Hindlimb muscle (tissue), 1 donor: ENCODE measurements around the gene AP4B1. TPM values are rescaled to one million over a fixed set of nuclear protein-coding genes. Genes with fewer than 3 reads are reported as not detected.

Experiments
- DNase-seq: peaks from one replicate; pipeline ENCODE4 v3.0.0-alpha.2; 2013
- polyA plus RNA-seq: library from polyadenylated mRNA; unstranded; fragments of 120-200 nt; gene quantifications from one replicate; pipeline ENCODE4 v1.2.1, GENCODE V29; 2013; ENCODE audit not compliant: insufficient read length

Gene AP4B1
- polyA plus RNA-seq, 1 donor, result 25.8 TPM

GRCh38 chr1:113891631-113892220, 12.9 kb downstream of the AP4B1 start:
- DNase-seq, result no peak

DNA sequence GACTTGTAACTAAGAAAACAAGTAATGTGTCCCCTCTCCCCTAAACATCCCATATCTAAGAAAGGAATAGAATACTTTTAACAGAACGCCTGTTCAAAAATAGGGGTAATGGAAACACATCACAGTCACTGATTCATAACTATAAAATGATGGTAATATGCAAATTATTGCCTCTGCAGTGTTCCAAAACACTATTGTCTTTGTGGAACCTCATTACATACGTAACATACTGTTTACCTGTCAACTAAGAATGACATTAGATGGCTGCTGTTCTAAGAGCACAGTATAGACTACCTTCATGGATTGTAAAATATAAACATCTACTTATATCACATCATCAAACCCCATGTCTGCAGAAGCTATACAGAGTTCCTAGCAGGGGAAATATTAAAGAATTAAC, 13.8 kb downstream of the AP4B1 start:
- no peak for DNase-seq

DNA sequence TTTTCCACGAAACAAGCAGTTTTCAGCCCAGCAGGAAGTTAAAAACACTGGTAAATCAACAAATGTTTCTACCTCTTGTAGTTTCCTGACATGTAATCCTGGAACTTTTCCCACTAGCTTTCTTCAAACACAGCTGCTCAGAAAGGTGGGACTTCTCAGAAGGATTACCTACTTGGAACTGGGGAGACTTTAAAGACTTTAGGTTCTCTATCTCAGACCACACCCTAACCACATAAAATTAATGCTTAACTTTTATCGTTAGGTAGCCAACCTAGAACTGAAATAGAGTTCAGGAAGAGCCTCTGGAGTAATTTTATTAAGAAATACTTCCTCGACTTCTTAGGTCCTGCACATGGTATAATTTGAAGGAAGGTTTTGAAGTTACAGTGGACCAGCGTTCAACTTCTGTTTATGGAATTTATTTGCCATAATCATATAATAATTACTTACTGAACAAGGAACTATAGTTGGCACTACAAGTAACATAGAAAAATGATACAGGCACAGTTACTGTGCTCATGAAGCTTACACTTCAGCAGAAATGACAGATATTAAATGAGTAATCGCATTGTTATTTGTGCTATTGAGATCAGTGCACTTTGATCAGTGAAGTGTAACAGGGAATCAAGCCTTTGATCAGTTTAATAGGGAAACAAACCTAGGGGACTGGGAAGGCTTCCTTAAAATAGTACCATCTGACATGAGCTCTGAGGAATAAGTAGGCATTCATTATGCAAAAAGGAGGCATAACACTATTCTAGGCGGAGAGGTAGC, 17.0 kb downstream of the AP4B1 start, which contains the start of gene BCL2L15:
BCL2L15 (minus strand) TSS at position 180 of the 774 bp plus-strand sequence. CDS start 206 bp downstream, outside the sequence.
- no peak for DNase-seq

GRCh38 chr1:113886417-113887401, 17.9 kb downstream of the AP4B1 start:
- DNase-seq, result no peak

GRCh38 chr1:113881661-113882060, 22.9 kb downstream of the AP4B1 start:
- no peak for DNase-seq

DNA sequence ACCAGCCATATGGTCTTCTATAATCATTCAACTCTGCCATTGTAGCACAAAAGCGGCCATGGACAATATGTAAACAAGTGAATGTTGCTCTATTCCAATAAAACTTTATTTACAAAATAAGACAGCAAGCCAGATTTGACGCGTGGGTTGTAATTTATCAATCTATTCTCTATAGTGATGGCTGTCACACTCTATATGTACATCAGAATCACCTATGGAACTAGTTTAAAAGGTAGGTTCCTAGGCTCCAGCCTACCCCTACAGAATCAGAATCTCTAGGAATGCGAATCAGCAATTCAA, 24.9 kb downstream of the AP4B1 start:
- DNase-seq, result no peak

DNA sequence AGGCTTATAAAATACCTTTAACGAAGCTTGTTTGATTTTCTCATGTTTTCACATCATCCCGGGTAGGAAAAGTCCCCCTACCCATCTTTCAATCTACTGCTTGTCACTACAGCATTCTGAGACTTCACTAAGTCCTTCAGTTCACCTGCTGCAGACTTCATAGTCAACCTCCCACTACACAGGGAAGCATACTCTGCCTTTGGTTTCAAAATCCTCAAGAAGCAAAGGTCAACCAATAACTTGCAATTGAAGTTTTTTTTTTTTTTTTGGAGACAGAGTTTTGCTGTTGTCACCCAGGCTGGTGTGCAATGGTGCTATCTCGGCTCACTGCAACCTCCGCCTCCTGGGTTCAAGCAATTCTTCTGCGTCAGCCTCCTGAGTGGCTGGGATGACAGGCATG, 28.4 kb downstream of the AP4B1 start:
- no peak for DNase-seq

GRCh38 chr1:113875714-113876113, 28.9 kb downstream of the AP4B1 start:
- no peak for DNase-seq

DNA sequence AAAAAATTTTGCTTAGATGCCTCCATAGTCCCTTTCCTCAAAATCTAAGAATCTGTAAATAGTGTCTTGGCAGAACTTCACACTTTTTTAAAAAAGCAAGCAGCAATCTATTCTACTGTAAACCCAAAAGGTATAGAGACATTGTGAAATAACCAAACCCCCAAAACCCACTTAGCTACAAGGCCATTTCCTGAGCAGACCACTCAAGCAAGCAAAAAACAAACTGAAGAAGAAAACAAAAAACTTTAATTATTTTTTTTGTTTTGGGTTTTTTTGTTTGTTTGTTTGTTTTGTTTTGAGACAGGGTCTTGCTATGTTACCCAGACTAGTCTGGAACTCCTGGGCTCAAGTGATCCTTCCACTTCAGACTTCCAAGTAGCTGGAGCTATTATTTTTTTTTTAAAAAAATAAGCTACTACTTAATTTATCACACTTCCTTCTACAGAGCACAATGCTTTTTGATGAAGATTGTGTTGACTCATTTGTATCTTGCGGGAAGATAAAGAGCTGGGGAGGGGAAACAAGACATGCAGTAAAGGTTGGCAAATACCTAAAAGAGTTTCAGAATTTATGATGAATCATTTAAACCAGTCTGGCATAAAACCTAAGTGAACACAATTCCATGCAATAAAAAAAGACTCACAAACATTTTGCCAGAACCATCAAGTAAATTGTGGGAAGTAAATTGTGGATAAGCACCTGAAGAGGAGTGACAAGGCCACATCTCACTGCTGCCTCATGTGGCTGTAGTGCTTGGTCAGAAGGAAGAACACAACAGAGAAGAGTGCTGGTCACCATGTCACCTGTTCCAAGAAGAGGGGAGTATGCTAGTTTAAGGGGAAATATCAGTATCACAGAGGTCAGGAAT, 30.4 kb downstream of the AP4B1 start:
- no peak for DNase-seq

GRCh38 chr1:113872219-113872935, 32.2 kb downstream of the AP4B1 start:
- DNase-seq, result no peak

DNA sequence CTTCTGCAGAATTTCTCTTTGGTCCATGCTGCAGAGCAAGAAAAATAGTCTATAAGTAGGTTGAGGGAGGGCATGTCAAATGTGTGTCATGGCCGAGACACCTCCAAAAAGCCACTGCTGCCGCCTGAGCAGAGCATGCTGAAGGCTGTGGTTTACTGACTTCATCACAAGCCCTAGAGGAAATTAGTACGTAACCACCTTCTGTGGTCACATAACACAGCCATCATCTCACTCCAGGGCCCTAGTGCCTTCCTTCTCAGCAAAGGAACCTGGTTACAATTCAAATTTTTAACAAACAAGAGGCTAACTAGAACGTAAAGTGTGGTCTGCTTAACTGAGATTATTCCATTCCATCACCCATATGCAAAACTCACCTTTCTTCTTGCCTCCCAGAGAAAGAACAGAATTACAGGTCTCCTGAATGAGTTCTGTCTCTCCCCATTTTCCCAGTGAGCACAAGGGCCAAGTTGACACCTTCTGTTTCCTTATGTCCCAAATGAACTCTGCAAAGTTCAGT, 32.9 kb downstream of the AP4B1 start, which contains the start of gene PTPN22:
PTPN22 (minus strand) TSS at position 116 of the 517 bp plus-strand sequence.
- peak; percentile 10 for DNase-seq

DNA sequence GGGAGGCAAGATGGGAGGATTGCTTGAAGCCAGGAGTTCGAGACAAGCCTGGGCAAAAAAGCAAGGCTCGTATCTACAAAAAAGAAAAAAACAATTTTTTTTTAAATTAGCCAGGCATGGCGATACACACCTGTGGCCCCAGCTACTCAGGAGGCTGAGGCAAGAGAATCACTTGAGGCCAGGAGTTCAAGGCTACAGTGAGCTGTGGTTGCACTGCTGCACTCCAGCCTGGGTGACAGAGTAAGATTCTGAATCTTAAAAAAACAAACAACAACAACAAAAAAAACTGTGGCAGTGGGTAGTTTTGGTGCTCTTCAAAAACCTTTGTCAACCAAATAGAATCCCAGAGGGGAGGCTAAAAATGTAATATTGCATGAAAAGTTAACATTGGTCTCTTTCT, 33.8 kb downstream of the AP4B1 start:
- DNase-seq, result no peak

DNA sequence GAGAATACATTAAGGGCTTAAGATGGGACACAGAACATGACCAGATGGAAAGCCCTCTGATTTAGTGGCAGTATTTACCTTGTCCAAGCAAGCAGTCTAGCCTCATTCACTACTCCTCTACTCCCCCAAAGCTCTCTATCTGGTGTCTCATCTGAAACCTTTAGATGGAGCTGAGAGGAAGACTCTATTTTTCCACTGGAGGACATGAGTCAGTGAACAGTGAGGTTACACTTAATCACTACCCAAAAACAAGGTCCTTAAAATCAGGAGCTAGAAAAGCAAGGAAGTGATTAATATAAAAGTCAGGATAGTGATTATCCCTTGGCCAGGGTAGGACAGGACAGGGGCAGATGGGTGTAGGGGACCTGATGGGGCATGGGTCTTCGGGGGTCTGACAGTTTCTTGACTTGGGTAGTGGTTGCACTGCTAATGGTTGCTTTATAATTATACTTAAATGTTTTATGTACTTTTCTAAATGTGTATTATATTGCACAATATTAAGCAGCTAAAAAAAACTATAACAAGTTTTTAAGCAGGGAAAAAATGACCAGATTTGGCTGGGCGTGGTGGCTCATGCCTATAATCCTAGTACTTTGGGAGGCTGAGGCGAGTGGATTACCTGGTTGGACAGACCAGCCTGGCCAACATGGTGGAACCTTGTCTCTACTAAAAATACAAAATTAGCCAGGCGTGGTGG, 36.1 kb downstream of the AP4B1 start:
- DNase-seq, result no peak

DNA sequence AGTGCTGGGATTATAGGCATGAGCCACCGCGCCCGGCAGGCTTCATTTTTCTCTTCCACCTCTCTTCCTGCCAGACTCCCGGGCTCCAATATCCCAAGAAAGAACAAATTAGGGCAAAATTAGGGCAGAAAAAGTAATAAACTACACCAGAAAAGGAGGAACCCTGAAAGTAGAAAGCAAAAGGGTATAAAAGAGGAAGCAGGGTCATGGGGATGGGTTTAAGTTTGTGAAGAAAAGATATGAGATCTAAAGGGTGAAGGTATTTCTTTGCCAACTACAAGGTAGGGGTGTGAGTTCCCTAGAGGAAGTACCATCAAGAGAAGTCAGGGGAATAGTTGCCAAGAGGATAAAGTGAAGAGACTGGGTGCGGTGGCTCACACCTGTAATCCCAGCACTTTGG, 43.0 kb downstream of the AP4B1 start:
- no peak for DNase-seq

- no peak for DNase-seq
Observed at GRCh38 chr1:113860891-113861290, 43.7 kb downstream of the AP4B1 start.

DNA sequence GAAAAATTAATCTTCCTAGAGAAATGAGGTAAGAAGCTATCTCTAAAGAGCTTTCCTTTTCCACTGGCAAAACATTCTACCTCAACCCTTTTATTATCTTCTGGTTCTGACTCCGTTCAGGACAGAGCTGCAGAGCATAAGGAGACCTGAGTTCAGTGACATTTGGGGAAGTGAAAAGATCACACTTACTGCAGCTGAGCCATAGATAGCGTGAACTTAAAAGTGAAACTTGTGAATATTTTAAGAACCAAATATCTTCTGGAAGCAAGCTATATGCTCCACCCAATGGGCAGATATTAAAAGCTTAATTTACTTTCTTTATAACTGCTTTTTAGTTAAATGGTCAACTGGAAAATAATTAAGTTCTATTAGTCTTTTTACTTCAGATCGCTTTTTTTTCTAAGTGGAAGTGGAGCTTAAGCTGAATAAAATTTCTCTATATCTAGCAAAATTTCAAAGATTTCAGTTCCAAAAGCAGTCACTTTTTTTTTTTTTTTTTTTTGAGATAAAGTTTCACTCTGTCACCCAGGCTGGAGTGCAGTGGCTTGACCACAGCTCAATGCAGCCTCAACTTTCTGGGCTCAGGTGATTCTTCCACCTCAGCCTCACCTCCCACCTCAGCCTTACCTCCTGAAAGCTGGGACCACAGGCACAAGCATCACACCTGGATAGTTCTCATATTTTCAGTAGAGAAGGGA, 45.0 kb downstream of the AP4B1 start:
- no peak for DNase-seq

DNA sequence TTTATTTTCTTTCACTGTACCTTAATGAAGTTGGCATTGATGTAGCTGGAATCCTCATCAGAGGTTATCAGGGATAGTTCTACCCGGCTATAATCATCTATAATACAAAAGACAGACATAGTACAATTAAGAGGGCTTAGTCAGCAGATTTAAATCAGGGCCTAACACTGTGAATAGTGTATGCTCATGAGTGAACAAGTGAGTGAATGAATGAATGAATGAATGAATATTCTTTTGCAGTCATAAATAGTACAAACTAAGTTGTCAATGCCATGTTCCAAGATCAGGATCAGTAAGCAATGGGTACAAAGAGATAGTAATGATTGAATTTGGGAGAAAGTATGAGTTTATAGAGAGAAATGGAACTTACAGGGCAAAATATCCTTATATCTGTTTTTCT, 45.6 kb downstream of the AP4B1 start:
- no peak for DNase-seq

DNA sequence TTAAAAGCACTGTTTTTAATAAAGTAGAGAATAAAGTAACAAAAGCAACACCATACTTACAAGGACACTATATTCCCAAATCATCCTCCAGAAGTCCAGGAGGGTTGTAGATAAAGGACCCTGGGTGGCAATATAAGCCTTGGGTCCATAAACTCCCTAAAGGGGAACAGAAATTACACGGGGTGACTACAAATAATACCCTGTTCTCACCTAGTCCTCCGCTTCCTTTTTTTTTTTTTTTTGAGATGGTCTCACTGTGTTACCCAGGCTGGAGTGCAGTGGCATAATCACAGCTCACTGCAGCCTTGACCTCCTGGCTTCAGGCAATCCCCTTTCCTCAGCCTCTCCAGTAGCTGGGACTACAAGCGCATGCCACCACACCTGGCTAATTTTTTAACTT, 46.2 kb downstream of the AP4B1 start:
- no peak for DNase-seq

GRCh38 chr1:113857776-113858175, 46.8 kb downstream of the AP4B1 start:
- no peak for DNase-seq

DNA sequence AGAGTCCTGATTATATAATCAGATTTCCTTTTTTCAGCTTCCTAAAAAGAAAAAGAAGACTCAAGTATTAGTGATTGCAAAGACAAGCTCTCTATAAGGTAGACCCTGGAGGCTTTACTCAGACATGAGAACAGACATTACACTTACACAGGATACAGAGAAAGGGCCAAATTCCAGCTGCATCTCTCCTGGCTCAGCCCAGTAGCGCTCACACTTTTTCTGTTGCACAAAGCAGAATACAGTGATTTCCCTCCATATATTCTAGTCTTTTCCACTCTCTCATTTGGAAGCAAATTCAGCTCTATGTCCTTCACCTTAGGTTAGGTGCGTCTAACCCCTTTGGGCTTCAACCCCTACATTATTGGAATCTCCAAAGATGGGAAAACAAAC, 48.2 kb downstream of the AP4B1 start:
- DNase-seq, result peak; percentile 11
